Measurements from ENCODE around the gene STOM.

STOM gene

GRCh38 chr9:121333950-121334773 lies 35.9 kb downstream of the STOM start:
- no peak overlapping the region for H3K4me3 ChIP-seq (ENCODE audit: low read depth, low read length)
- TF ChIP-seq, protein P1, sequence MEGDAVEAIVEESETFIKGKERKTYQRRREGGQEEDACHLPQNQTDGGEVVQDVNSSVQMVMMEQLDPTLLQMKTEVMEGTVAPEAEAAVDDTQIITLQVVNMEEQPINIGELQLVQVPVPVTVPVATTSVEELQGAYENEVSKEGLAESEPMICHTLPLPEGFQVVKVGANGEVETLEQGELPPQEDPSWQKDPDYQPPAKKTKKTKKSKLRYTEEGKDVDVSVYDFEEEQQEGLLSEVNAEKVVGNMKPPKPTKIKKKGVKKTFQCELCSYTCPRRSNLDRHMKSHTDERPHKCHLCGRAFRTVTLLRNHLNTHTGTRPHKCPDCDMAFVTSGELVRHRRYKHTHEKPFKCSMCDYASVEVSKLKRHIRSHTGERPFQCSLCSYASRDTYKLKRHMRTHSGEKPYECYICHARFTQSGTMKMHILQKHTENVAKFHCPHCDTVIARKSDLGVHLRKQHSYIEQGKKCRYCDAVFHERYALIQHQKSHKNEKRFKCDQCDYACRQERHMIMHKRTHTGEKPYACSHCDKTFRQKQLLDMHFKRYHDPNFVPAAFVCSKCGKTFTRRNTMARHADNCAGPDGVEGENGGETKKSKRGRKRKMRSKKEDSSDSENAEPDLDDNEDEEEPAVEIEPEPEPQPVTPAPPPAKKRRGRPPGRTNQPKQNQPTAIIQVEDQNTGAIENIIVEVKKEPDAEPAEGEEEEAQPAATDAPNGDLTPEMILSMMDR (IDR thresholded peaks at IDR 0.05; ENCODE audit: borderline replicate concordance, insufficient read depth, low read depth, low read length): no peak

GRCh38 chr9:121331992-121332685 lies 37.9 kb downstream of the STOM start:
- no peak overlapping the region for H3K4me3 ChIP-seq (ENCODE audit: low read depth, low read length)
- TF ChIP-seq, protein P1 (IDR thresholded peaks at IDR 0.05; ENCODE audit: borderline replicate concordance, insufficient read depth, low read depth, low read length): no peak

- TF ChIP-seq, protein P1 (IDR thresholded peaks at IDR 0.05; ENCODE audit: borderline replicate concordance, insufficient read depth, low read depth, low read length): no peak
These were observed 38.5 kb downstream of the STOM start for GRCh38 chr9:121331549-121331948.

DNA sequence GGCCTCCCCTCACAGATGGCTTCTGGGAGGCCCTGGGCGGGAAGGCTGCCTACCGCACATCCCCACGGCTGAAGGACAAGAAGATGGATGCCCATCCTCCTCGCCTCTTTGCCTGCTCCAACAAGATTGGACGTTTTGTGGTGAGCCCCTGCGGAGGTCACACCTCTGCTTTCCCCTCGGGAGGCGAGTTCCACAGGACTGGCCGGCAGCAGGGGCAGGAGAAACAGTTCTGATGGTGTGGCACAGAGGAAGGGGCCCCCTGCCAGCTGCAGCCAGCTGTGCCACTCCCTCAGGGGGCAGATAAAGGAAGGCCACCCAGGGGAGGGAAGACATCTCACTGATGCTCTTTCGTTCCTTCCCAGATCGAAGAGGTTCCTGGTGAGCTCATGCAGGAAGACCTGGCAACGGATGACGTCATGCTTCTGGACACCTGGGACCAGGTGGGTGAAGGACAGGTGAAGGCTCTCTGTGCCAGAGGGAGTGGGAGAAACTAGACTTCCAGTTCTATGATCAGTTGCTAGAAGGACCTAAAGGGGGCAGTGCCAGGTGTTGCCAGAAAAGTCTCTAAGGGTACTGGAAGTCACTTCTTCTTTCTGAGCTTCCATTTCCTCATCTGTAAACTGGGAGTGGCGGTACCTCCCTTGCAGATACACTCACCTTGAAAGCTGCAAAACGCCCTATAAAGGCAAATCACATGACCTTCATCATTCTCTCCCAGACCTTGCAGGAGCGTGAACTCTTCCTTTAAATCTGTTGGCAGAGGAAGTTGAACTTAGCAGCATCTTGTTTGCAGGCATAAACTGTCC lies 41.0 kb downstream of the STOM start:
- TF ChIP-seq, protein P1 (IDR thresholded peaks at IDR 0.05; ENCODE audit: borderline replicate concordance, insufficient read depth, low read depth, low read length): no peak
- H3K4me3 ChIP-seq (ENCODE audit: low read depth, low read length): no peak overlapping the region

More at GRCh38 chr9:121331549-121331948, 38.5 kb downstream of the STOM start:
- no peak overlapping the region for H3K4me3 ChIP-seq (ENCODE audit: low read depth, low read length)

DNA sequence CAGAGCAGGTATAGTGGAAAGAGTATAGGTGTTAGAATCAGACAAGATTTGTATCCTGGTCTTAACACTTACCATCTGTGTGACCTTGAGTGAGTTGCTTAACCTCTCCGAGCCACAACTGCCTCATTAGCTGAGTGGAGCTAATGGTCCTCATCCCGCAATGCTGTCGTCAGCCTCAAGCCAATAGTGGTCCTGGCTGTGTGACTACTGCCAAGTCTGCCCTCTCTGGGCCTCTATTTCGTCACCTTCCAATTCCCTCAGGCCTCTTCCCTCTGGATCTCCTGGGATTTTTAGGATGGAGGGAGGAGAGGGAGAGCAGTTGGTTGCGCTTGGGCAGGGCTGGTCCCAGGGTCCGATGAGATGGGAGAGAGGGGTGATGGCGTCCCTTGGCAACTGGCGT lies 41.6 kb downstream of the STOM start:
- TF ChIP-seq, protein P1 (IDR thresholded peaks at IDR 0.05; ENCODE audit: borderline replicate concordance, insufficient read depth, low read depth, low read length): no peak
- no peak overlapping the region for H3K4me3 ChIP-seq (ENCODE audit: low read depth, low read length)

GRCh38 chr9:121326901-121327613 lies 43.0 kb downstream of the STOM start:
- no peak overlapping the region for H3K4me3 ChIP-seq (ENCODE audit: low read depth, low read length)
- TF ChIP-seq, protein P1 (IDR thresholded peaks at IDR 0.05; ENCODE audit: borderline replicate concordance, insufficient read depth, low read depth, low read length): no peak
